ENCODE results near the gene SPATS2.
"Not testable (repeated sequence)": the region's sequence is repeated elsewhere in the genome, so short reads cannot be mapped to it uniquely, and the experiment has no call there.

SPATS2 gene

DNA sequence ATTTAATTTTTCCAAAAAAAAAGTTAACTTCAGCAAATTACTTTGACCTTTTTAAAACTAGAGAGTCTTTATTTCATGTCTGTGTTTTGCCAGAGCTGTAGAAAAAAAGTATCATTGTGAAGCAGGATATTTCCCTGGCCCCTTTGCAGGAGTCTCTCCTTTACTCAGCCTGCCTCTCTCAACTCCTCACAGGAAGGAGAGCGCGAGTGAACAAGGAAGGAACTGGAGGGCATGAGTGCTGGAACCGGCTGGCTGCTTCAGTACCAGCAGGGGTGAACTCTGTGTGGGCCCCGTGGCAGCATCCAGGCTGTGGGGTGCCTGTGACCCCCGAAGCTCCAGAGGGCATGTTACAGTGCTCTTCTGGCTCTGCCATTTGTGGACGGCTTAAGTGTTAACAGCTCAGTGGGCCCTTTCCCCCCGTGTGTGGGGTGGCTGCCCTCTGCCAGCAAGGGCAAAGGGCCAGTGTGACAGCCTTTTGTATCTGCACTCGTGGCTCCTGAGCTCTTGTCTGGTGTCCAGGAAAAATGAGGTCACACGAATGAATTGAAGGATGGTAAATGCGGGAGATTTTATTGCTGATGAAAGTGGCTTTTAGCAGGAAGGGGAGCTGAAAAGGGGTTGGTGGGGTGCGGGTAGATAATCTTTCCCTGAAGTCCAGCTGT, 95.0 kb downstream of the SPATS2 start:
- no peak for DNase-seq (ENCODE audit: low read depth, low spot score)

DNA sequence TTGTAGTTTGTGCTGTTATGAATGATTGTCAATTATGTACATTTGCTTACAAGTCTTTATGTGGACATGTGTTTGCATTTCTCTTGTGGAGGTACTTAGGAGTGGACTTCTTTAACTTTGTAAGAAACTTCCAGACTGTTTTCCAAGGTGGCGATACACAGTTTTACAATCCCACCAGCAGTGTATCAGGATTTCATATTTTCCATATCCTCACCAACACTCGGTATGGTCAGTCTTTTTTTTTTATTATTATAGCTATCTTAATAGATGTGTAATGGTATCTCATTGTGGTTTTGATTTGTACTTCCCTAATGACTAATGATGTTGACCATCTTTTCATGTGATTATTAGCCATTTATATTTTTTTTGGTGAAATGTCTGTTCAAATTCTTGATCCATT, 97.9 kb downstream of the SPATS2 start:
- no peak for DNase-seq (ENCODE audit: low read depth, low spot score)

DNA sequence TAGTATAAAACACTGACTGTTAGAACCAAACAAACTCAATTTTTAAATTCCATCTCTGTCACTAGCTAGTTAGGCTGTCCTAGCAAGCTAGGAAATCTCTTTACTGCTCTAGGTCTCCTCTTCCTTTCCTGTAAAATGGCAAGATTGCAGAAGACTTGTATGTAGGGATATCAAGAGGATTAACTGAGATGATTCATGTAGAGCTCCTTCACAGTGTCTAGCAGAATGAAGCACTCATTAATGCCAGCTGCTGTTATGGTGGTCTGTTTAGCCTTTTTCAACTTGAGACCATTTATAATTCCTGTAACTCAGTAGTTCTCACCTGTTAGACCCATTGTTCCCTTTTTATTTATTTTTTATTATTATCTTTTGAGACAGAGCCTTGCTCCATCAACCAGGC, 103.7 kb downstream of the SPATS2 start:
- DNase-seq (ENCODE audit: low read depth, low spot score): no peak

DNA sequence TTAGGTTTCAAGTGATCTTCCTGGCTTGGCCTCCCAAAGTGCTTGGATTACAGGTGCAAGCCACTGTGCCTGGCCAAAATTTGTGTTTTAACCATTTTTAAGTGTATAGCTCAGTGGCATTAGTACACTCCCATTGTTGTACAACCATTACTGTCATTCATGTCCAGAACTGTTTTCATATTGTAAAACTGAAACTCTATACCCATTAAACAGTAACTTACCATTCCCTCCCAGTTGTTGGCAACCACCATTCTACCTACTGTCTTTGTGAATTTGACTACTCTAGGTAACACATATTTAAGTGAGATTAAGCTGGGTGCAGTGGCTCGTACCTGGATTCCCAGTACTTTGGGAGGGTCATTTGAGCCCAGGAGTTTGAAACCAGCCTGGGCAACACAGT, 104.3 kb downstream of the SPATS2 start:
- no peak for DNase-seq (ENCODE audit: low read depth, low spot score)

DNA sequence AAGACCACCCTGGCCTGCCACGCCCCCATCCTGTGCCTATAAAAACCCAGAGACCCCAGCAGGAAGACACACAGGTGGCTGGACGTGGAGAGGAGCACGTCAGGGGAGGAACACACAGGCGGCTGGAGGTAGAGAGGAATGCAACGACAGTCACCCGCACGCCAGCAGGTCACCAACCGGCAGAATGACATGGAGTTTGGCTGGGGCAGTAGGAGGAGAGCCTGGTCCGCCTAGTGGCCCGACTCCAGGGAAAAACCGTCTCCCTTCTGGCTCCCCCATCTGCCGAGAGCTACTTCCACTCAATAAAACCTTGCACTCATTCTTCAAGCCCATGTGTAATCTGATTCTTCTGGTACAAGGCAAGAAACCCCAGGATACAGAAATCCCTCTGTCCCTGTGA, 108.8 kb downstream of the SPATS2 start:
- DNase-seq (ENCODE audit: low read depth, low spot score): no peak

DNA sequence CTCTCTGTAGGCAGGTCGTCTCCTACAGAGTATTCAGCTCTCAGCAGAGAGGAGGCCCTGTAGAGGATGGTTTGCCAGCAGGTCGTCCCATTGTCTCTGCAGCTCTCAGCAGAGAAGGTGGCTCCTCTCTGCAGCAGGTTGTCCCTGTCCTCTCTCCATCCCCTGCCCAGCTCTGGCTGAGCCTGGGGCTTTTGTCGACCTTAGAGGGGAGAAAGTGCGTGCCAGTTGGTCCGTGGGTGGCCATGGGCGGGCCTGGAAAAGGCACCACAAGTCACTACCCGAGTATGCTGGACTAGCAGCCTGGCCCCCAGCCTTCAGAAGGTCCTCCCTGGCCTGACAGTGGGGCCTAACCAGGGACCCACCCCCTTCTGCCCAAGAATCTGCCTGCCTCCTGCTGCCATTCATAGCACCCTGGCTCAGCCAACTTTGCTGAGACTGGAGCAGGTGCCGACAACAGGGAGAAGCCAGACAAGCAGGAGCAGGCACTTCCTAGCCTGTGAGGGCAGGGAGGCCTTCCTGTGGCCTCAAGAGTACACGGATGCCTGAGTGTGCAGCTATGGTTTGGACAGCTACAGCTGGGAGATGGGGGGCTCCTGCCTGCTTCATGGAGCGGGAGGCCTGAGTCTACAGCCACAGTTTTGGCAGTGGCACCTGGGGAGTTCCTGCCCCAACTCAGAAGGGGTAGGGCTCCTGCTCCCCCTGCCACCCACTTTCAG, 111.8 kb downstream of the SPATS2 start:
- no peak for DNase-seq (ENCODE audit: low read depth, low spot score)

DNA sequence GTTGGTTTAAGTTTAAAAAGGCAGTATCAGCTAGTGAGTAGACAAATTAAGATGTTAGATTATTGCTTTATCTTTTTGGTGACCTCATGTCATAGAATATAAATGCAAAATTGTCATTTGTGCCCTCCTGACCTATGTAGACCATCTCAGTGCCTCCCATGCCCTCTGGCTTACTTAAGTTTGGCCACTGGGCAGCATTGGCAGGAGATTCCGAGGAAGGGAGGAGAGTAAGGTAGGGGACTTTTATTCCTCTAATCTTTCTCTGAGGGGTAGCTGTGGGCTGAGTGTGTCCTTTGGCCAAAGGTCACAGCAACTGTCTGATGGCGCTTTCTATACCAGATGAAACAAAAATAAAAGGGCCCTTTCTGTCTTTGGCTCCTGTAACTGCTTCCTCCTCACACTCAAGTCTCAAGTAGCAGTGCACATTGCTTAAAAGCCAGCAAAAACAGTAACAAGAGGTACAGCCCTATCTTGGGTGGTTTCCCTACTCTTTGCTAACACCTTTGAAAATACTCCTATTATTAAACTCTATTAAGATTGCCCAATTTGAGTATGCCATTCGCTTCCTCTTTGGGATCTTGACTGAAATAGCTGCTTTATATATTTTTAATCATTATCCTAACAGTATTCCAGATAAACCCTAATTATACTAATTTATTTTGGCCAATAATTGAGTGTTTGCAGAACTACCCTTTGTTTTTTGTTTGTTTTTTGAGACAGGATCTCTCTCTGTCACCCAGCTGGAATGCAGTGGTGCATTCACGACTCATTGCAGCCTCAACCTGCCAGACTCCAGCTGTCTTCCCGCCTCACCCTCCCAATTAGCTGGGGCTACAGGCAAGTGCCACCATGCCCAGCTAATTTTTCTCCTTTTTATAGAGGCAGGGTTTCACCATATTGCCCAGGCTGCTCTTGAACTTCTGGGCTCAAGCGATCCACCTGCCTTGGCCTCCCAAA, 115.1 kb downstream of the SPATS2 start:
- no peak for DNase-seq (ENCODE audit: low read depth, low spot score)

DNA sequence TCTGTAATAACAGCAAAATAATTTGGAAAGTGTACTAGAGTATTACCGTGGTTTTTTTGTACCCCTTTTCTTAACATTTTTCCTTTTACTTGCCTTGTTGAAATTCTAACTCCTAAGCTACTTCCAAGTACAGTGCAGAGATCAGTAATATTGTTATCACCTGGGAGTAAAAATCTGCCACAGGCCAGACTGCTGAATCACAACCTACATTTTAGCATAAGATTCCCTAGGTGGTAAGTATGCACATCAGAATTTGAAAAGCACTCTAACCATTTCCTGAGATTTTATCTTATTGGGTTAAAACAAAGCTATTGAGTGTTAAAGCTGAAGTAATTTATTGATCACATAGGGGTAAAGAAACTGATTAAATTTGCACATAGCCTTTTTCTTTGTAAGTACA, 116.4 kb downstream of the SPATS2 start:
- no peak for DNase-seq (ENCODE audit: low read depth, low spot score)

DNA sequence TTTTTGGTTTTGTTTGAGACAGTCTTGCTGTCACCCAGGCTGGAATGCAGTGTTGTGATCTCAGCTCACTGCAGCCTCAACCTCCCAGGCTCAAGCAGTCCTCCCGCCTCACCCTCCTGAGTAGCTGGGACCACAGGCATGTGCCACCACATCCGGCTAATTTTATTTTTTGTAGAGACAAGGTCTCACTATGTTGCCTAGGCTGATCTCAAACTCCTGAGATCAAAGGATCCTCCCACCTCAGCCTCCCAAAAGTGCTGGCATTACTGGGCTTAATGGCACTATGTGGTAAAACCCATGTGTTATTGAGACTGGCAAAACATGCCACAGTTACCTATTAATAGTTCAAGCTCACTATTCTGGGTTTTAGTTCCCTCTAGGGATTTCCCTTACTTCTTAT, 120.3 kb downstream of the SPATS2 start:
- DNase-seq (ENCODE audit: low read depth, low spot score): no peak

DNA sequence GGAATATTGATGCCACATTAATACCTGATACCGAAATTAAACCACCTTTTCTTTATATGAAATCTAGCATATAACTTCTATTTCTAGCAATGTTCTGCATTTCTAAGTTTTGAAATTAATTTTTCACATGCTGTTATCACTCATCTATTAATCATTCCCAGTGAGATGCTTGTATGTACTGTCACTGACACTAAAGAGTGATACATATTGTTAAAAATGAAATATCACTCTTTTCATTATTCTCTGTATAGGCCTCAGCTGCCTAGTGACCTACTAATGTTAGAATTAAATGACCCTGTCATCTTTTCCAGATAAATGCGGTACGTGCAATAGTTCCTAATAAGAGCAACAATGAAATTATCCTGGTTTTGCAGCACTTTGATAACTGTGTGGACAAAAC, 121.9 kb downstream of the SPATS2 start:
- no peak for DNase-seq (ENCODE audit: low read depth, low spot score)

DNA sequence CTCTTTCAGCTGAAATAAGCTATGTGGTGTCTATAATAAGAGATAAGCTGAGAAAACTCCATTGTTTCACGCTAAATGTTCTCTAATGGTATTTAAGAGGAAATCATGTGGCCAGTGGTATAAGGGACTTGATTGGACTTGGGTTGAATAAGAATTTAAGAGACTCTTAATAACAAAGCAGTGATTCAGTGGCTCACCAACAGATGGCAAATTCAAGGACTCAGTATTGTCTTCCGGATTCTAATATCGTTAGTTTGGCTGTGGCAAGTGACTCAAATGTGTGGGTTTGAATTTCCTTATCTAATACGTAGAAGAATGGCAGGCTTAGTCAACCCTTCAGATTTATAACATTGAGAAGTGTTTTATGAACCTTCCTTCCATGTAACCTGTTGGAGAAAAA, 122.5 kb downstream of the SPATS2 start:
- DNase-seq (ENCODE audit: low read depth, low spot score): no peak

DNA sequence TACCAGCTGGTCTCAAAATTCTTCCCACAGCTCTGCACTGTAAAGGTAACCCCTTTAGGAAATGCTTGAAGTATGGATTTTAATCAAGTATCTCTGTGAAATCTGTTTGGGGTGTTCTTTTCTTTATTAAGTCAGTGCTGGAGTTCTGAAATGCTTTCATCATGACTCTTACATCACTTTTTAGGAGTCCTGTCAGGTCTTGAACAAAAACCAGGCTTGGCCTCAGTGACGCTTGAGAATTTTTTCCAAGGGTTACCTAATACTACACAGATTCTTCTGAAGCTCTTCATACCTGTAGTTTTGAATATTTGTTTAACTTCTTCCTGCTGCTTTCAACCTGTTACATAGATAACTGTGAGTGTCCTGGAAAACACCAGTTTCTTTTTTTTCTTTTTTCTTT, 124.6 kb downstream of the SPATS2 start:
- DNase-seq (ENCODE audit: low read depth, low spot score): no peak

DNA sequence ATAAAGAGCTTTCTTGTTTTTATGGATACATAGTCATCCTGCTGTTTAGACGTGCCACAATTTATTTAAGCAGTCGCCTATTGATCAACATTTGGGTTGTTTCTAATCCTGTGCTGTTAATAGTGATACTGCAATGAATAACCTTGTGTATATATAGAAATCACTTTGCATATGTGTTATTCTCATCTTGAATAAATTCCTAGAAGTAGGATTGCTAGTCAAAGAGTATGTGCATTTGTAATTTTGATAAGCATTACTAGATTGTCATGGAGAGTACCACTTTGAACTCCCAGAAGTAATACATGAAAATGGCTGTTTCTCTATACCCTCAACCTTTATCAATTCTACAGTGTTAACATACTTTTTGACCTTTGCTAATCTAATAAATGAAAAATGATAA, 126.6 kb downstream of the SPATS2 start:
- DNase-seq (ENCODE audit: low read depth, low spot score): no peak

DNA sequence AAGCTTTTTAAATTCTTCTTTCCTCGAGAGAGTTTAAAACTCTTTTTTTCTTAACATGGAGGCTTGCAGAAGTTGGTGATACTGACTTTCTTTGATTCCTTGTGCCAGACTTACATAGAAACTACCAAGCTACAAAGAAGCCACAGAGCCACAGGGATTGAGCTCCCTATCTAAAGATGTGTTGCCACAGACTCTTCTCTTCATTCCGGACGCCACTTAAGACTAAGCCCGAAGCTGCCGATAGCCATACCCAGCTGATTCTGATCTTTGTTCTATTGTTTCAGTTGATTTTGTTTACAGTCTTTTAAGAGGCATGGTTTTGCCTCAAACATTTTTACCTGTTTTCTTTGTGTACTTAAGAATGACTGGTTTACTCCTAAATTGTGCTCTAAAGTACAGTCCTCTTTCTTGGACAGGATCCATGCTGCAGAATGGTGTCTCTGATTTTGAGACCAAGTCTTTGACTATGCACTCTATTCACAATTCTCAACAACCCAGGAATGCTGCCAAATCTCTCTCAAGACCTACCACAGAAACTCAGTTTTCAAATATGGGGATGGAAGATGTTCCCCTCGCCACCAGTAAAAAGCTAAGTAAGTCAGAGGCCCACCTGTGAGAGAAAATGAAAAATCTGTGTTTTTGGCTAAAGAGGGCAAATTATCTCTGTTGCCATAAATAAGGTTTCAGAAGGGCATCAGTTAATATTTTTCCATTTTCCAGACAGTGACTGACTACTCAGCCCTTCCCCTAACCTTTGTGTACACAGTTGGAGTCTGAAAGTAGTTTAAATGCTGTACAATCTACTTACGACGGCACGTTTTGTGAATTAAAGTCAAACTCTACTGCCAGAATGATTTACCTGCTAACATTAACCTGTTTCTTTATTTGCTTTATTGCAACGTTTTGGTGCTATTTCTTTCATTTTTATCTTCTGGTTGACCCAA, 129.4 kb downstream of the SPATS2 start:
- DNase-seq (ENCODE audit: low read depth, low spot score): no peak

DNA sequence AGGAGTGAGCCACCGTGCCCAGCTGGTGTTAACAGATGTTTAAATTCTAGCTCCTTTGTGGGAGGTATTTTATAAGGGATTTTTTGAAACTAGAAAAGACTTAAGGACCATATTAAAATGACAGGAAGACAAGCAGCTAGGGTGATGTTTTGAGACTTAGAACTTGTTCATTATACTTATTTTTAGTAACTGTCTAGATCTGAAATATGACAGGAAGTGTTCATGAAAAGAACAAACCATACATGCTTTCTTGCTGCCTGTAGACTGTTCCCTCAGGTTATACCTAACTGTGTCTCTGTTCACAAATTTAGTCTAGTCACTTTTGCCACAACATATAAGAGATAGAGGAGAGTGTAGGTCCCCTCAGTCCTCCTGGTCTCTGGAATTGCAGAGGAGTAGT, 134.6 kb downstream of the SPATS2 start:
- DNase-seq (ENCODE audit: low read depth, low spot score): no peak

DNA sequence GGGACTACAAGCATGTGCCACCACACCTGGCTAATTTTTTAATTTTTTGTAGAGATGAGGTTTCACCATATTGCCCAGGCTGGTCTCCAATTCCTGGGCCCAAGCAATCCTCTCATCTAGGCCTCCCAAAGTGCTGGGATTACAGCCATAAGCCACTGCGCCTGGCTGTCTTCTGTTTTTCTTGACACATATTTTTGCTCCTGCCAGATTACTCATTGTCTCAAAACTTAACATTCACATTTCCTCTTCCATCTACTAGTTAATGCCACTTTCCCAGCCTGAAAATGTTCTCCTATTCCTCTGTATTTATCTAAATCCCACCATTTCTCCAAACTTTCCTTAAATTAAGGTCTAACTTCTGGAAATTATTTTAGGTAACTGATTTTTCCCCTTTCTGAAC, 135.3 kb downstream of the SPATS2 start:
- no peak for DNase-seq (ENCODE audit: low read depth, low spot score)

DNA sequence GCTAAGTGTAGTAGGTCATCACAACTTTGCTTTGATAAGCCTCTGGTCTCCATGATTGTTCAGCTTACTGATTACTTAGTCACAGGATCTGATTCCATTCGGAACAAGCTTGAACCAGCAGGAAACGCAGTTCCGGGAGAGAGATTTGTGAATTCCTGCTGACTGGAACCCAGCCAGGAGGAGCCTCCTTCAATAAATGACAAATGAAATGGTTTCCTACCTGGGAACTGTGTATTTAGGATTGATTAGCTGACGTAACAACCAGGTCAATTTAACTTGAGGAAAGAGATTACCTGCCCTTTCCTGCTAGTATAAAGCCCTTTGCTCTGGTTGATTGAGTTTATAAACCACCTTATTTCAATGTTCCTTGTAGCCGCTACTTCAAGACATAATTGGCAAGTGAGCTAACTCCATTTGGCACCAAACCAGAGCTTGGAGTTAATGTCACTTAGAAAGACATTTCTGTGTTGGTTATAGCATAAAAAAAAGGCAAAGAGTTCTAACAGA, 136.5 kb downstream of the SPATS2 start:
- no peak for DNase-seq (ENCODE audit: low read depth, low spot score)

DNA sequence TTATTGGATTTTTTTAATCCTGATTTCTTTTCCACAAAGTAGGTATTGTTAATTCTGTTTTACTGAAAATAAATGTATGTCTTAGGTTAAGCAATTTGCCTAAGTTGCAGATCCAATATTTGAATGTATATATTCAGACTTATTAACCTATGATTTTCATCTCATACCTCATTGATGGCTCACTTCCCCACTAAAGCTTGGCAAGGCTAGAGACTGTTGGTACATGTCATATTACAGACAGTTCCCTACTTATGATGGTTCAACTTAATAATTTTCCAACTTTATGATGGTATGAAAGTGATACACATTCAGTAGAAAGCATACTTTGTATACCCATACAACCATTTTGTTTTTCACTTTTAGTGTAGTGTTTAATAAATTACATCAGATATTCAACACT, 138.4 kb downstream of the SPATS2 start:
- DNase-seq (ENCODE audit: low read depth, low spot score): no peak

DNA sequence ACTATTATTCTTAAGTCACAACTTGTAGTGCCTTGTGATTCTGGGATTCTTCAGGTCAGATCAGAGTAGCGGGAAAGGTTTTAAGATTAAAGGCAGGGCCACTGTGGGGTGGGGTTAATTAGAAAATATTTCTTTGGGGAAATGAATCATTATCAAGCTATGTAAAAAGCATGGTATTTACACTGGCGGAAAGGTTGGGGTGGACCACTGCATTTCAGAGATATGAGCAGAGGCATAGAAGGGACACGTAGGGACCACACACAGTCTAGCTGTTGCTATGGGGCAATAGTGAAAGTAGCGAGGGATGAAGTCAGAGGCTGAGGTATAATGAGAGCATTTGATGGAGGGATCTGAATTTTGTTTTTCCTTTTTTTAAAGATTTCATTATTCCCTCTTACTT, 139.9 kb downstream of the SPATS2 start:
- no peak for DNase-seq (ENCODE audit: low read depth, low spot score)

DNA sequence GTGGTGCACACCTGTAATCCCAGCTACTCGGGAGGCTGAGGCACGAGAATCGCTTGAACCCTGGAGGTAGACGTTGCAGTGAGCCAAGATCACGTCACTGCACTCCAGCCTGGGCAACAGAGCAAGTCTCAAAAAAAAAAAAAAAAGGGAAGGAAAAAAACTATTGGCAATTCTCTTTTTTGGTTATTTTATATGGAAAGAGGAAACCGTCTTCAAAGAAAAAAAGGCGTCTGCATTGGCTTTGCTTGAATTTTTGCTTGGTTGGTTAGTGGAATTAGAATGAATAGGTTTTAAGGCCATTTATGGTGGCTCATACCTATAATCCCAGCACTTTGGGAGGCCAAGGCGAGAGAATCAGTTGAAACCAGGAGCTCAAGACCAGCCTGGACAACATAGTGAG, 142.4 kb downstream of the SPATS2 start:
- not testable (repeated sequence) for DNase-seq (ENCODE audit: low read depth, low spot score)

DNA sequence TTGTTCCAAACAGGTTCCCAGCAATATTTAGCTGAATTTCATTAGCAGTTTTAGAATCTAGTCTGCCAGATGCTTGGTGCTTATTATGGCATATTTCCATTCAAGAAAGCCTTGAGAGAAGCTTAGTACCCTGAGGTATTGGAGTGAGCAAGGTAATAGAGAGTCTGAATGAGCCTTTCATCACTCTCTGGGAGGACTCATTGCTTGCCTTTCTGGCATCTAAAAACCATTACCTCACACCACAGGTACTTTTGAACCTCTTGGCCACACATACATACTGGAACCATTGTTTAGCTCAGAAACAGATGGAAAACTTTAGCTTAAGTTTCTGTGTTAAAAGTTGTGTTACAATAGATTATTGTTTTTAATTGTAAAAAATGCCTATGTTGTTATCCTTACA, 144.1 kb downstream of the SPATS2 start:
- DNase-seq (ENCODE audit: low read depth, low spot score): no peak

All from iPS DF 19.7 (cell line).